GM19238 (cell line): ENCODE measurements around the gene GIGYF2.

ENCODE experiments used
- DNase-seq: peaks from one replicate; pipeline ENCODE4 v3.0.0; 2011; ENCODE audit warnings: low spot score; ENCODE audit not compliant: insufficient read length

The GIGYF2 gene

DNA sequence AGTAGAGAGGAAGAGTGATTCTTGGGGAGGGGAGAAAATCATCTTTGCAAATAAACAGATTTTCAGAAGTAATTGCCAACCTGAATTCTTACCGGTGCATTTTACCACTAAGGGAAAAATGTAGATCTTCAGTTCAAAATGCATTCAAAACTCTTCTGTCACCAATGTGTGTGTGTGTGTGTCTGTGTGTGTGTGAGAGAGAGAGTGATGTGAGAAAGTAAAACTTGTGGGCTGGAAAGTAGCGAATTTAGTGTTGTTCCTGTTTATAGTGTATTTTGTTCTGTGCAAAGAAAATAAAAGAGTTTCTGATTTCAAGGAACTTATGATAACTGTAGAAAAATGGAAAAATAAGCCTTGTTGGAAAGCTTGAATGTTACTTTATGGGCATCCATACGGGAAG is 52.2 kb downstream of the GIGYF2 start:
- no peak for DNase-seq

DNA sequence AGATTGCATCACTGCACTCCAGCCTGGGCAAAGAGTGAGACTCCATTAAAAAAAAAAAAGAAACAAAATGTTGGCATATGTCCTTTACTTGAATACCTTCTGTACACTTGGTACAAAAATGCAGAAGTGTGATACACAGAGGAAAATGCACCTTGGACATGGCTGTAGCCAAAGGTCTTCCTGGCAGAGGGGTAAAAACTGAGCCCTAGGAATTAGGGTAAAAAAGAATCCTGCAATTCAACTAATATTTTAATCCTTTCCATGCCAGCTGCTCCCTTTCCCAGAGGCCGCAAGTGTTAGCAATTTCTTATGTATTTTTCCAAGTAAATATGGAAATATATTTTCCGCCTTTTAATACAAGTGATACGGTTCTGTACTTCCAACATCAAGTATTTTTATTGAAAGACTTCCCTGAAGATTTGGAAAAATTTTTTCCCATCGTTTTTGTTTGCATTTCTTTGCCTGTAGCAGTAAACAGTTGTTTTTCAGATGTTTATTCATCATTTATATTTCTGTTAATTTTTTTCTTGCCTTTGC is 53.1 kb downstream of the GIGYF2 start:
- no peak for DNase-seq

DNA sequence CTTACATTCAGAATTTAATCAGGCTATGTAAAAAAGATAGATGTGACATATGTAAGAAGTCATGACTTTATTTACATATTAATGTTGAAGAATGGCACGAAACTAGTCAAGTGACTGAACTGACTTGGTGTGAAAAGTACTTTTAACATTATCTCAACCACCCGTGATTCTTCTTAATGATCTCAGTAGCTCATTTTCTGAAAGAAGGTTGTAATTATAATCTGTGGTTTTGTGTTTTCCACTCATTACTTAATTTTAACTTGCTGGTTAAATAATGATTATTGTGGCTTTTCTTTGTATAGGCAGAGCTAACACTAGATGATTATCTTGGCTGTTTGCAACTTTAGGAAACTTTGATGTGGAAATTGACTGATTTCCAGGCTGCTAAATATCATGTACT is 60.8 kb downstream of the GIGYF2 start:
- no peak for DNase-seq

DNA sequence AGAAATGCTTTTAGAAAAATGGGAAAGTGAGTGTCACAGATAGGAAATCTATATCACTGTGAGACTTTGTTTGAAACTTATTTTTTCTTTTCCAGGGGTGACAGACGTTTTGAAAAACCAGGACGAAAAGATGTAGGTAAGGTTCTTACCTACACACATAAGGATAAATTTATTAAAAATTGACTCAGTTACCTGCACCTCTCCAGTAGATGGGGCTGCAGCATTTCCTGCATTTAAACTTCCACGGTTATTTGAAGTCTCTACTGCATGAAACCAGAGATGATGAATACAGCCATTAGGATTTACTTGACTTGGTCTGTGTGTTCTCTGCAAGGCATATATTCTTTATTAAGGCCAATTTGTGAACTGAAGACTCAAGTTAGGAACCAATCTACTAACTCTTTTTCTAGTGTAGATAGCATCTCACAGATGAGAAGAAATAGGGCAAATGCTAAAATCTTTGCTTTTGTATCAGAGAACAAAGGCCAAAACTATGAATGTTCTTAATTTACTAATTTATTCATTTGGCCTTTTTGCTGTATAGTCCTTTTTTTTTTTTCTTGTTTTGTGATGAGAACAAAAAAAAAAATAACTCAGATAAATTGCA is 64.3 kb downstream of the GIGYF2 start:
- peak; percentile 9 for DNase-seq

DNA sequence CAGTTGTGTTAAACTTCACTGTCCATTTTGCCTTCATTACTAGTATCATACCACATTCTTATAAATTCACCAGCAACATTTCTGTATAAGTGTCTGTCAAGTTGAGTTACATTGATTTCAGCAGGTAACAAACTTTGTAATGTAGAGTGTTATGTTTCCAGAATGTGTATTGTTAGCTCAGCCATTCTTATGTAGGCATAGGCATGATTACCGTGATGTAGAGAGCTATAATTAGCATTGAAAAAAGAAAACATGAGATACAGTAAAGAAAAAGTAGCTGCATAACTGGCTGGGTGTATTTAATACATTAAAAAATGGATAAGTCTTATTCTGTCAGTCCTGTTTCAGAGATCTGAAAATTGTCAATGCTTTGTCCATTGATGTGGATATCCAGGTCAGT is 70.7 kb downstream of the GIGYF2 start:
- DNase-seq, result no peak

DNA sequence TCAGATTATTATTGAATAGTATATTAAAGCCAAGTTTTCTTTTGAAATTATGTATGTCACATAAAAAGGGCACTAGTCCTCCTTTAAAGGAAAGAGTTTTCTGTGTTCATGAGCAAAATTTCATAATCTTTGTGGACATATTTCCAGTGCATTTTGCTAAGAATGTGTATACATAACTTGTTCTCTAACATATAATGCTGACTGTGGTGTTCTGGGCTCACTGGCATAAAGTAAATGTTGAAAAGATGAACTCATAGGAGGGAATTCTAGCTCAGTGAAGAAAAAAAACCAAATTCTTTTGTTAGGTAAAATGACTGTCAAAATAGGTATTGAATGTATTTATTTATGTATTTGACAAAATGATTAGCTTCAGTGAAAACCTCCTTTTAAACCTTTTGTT is 73.1 kb downstream of the GIGYF2 start:
- DNase-seq, result no peak

GRCh38 chr2:232771870-232772269 is 74.7 kb downstream of the GIGYF2 start:
- no peak for DNase-seq

- peak; percentile 3 for DNase-seq
These were observed 75.4 kb downstream of the GIGYF2 start for GRCh38 chr2:232772531-232772930.

DNA sequence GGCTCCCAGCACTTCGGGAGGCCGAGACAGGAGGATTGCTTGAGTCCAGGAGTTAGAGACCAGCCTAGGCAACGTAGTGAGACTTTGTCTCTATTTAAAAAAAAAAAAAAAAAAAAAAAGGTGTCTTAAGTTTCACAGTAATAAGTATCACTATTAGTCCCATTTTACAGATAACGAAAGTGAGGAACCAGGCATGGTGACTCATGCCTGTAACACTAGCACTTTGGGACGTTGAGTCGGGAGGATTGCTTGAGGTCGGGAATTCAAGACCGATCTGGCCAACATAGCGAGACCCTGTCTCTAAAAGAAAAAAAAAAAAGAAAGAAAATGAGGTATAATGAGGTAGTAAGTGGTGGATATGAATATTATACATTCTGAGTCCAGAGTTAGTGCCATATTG is 76.7 kb downstream of the GIGYF2 start:
- DNase-seq, result no peak

DNA sequence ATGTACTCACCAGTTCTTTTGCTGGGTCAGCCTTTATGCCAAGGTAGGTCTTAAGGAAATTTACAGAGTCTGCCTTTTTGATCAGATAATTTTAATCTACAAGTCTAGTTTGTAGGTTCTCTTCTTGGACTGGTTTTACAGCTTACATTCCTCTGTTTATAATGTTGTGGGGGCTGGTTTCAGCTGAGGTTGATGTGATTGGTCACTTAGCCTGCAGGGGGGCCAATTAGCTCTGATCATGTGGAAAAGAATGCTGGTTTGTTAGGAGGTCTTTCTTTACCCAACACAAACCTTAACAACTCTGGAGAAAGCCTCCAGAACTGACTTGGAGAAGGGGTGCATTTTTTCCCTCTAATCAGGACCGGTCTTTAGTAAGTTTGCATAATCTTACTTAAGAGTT is 79.3 kb downstream of the GIGYF2 start, which contains the start of gene KCNJ13:
Gene KCNJ13 (minus strand): TSS at position 131 of the 400 bp plus-strand sequence. CDS start 5,203 bp downstream, outside the sequence.
- no peak for DNase-seq

- DNase-seq, result no peak
These were observed 80.1 kb downstream of the GIGYF2 start for GRCh38 chr2:232777276-232777675.

DNA sequence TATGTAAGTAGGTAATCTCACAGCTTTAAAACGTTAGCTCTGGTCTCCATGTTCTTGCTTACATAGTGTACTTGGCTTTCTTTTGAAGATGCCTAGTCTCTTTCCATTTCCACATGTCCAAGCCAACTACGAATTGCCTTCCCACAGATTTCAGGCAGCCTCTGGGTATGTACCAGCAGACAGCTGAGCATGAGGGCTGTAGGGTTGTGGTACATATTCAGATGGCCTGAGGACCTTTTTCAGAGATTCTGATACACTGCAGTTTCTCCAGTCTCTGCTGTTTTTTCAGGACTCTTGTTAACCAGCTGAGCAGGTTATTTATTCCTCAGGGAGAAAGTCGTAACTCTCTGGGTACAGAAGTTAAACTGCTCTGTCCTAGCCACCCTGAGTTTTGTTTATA is 82.3 kb downstream of the GIGYF2 start:
- DNase-seq, result no peak

DNA sequence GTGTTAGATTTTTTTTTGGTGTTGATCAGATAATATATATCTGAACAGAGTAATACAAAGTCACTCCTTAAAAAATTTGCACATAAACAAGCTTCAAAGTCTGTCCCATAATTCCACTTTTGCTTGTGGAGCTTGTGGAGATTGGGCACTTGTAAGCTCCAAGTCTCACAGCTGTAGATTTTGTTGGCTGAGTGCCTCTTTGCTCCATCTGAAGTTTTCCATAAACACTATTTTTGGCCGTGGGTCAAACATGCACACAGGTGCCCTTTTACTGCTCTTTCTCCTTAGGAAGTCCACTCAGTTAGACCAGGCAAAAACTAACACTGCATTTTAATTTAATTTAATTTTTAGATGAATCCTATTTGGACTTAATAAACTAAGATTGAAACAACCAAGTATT is 82.8 kb downstream of the GIGYF2 start:
- no peak for DNase-seq

DNA sequence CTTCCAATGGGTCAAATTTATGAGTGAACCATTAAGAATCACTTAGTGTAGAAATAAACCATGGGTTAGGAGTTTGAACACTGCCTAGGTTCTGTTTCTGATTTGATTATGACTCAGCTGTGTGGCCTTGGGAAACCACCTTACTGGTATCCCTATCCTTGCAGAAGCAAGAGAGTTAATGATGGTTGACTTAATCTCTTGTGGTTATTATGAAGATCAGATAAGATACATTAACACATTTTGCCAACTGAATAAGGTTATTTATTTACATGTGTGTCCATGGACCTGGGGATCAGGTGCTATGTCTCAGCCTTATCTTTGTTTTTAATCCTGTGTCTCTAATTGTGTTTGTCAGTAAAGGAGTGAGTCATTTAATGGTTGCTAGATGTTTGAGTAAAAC is 84.6 kb downstream of the GIGYF2 start:
- peak; percentile 20 for DNase-seq

DNA sequence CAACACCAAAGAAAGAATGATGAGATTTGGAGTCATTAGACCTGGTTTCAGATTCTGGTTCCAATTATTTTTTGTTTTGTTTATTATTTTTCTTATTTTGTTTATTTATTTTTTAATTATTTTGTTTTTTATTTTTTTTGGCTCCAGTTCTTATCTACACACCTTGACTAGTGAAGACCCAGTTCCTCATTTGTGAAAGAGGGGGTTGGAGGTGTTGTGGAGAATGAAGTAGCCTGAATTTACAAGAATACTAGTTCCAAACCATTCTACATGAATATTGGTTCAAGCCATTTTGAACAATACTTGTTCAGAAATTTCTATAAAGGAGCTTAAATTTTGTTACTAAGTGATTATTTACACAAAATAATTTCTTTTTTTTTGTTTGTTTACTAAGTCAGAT is 86.1 kb downstream of the GIGYF2 start:
- DNase-seq, result no peak

DNA sequence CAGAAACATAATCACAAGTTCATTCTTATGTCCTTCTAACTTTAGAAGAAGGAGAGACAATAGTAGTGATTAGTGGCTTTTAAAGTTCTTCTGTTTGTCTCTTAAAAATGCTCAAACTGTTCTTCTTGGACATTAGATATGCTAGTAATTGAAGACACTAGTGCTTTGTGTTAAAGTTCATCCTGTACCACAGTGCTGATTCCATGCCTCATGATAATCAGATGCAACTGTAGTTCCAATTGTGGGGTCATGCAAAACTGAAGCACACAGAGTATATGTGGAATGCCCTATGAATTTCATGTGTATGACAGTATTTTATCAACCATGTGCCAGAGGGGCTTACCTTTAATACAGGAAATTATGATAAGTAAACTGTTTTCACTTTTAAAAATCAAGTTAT is 90.7 kb downstream of the GIGYF2 start:
- no peak for DNase-seq

GRCh38 chr2:232789082-232789481 is 92.0 kb downstream of the GIGYF2 start:
- DNase-seq, result no peak

GRCh38 chr2:232791518-232791917 is 94.4 kb downstream of the GIGYF2 start:
- DNase-seq, result no peak

GRCh38 chr2:232793271-232793670 is 96.1 kb downstream of the GIGYF2 start:
- no peak for DNase-seq

- no peak for DNase-seq
These were observed 97.8 kb downstream of the GIGYF2 start for GRCh38 chr2:232794981-232795380.

GRCh38 chr2:232795920-232796319 is 98.8 kb downstream of the GIGYF2 start:
- DNase-seq, result no peak

DNA sequence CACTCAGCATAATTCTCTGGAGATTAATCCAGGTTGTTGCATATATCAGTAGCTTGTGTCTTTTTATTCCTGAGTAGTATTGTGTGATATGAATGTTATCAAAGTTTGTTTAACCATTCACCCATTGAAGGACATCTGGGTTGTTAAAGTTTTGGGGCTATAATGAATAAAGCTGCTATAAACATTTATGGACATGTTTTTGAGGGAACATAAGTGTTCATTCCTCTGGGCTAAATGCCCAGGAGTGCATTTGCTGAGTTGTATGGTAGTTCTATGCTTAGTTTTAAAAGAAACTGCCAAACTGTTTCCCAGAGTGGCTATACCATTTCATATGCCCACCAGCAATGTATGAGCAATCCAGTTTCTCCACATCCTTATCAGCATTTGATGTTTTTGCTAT is 101.1 kb downstream of the GIGYF2 start:
- DNase-seq, result no peak

- DNase-seq, result no peak
These were observed 103.0 kb downstream of the GIGYF2 start for GRCh38 chr2:232800166-232800565.

- no peak for DNase-seq
These were observed 105.0 kb downstream of the GIGYF2 start for GRCh38 chr2:232802091-232802490.
